Thymus (tissue), 14 donors: Measurements from ENCODE around the gene AGTR2. TPM values are rescaled to one million over a fixed set of nuclear protein-coding genes. Genes with fewer than 3 reads are reported as not detected.
"Not testable (repeated sequence)": the region's sequence is repeated elsewhere in the genome, so short reads cannot be mapped to it uniquely, and the experiment has no call there.

Source experiments
- DNase-seq, 9 donors: peaks; one replicate each; pipeline ENCODE4 v3.0.0-alpha.2; 2013; ENCODE audit warnings: low spot score in 9 of 9, low read depth in 6 of 9, missing footprints in 1 of 9
- H3K27ac ChIP-seq, 2 donors: one replicate each; pipeline ENCODE4 v1.5.1; 2013; ENCODE audit warnings: control low read depth in 1 of 2, low read depth in 1 of 2, low read length in 1 of 2, mild to moderate bottlenecking in 1 of 2, moderate library complexity in 1 of 2
- H3K27me3 ChIP-seq, 2 donors: one replicate each; pipeline ENCODE4 v1.5.1; 2013; ENCODE audit warnings: low read length in 1 of 2; ENCODE audit not compliant: control insufficient read depth in 2 of 2, insufficient read depth in 1 of 2
- H3K36me3 ChIP-seq, 2 donors: one replicate each; pipeline ENCODE4 v1.5.1; 2013; ENCODE audit warnings: low read length in 1 of 2, mild to moderate bottlenecking in 1 of 2, moderate library complexity in 1 of 2; ENCODE audit not compliant: control insufficient read depth in 2 of 2, insufficient read depth in 2 of 2
- H3K4me1 ChIP-seq, 2 donors: one replicate each; pipeline ENCODE4 v1.5.1; 2013; ENCODE audit warnings: low read length in 2 of 2; ENCODE audit not compliant: control insufficient read depth in 2 of 2, insufficient read depth in 2 of 2
- H3K4me3 ChIP-seq, 2 donors: one replicate each; pipeline ENCODE4 v1.5.1; 2013; ENCODE audit warnings: low read length in 2 of 2, control low read depth in 1 of 2, mild to moderate bottlenecking in 1 of 2
- H3K9me3 ChIP-seq, 2 donors: one replicate each; pipeline ENCODE4 v1.5.1; 2013; ENCODE audit warnings: low read length in 1 of 2, mild to moderate bottlenecking in 1 of 2; ENCODE audit not compliant: control insufficient read depth in 2 of 2, insufficient read depth in 1 of 2
- WGBS: extraction: QIAGEN DNeasy Blood & Tissue Kit; methylation state at CpG from one replicate; pipeline ENCODE4 v1.1.7; 2013; 5-methylcytosine and 5-hydroxymethylcytosine counted together
- long read RNA-seq, 10 donors: transcript quantifications; one replicate each; lab custom pipeline, GENCODE V29; 2026
- polyA plus RNA-seq: library from polyadenylated mRNA; stranded (reverse); fragments of 200-250 nt; gene quantifications from one replicate; pipeline ENCODE4 v1.2.3, GENCODE V29; 2013
- total RNA-seq: library from RNA; stranded (reverse); fragments of 120-200 nt; gene quantifications from one replicate; pipeline ENCODE4 v1.2.4, GENCODE V29; 2013
- donor health status: healthy.

Gene AGTR2
- total RNA-seq (3.0 TPM), polyA plus RNA-seq (0.02 TPM)
- long read RNA-seq, donor 1: 0 reads
- long read RNA-seq, donor 2, partial matches to known transcripts: 0 of 3 reads
- long read RNA-seq, donor 2, other reads (novel, unspliced or antisense): 0 of 3 reads
- long read RNA-seq, donor 3: 0 reads
- long read RNA-seq, donor 4: 0 reads
- long read RNA-seq, donor 5, partial matches to known transcripts: 0 of 4 reads
- long read RNA-seq, donor 5, other reads (novel, unspliced or antisense): 0 of 4 reads
- long read RNA-seq, donor 6: 0 reads
- long read RNA-seq, donor 7: 0 reads
- long read RNA-seq, donor 8: 0 reads
- long read RNA-seq, donor 9, partial matches to known transcripts: 0 of 2 reads
- long read RNA-seq, donor 9, other reads (novel, unspliced or antisense): 0 of 2 reads
- long read RNA-seq, donor 10: 0 reads

- Histone ChIP-seq H3K36me3 (no peaks in the 10 kb centered on the region), H3K4me1 (no peaks in the 10 kb centered on the region), H3K9me3 (no peaks in the 10 kb centered on the region), H3K4me3 (no peak within 1 kb of the TSS), H3K27ac (no peak within 1 kb of the TSS), H3K27me3 (no peaks in the 10 kb centered on the region)
- 87% methylated on average over 3 of the region's 3 CpGs for WGBS
- no peak for DNase-seq
Observed at GRCh38 chrX:116170511-116170910, at the start of gene AGTR2. AGTR2 (plus strand) TSS chrX:116170744; CDS start chrX:116172281, 1,537 bp downstream.

- H3K27ac ChIP-seq: no peak overlapping the region
Observed at GRCh38 chrX:116135277-116135676, 35.3 kb upstream of the AGTR2 start.

GRCh38 chrX:116141270-116141669 is 29.3 kb upstream of the AGTR2 start:
- not testable (repeated sequence) for H3K9me3 ChIP-seq, H3K27me3 ChIP-seq, H3K27ac ChIP-seq, H3K36me3 ChIP-seq, H3K4me3 ChIP-seq, H3K4me1 ChIP-seq, DNase-seq
- 86% methylated on average over 1 of the region's 1 CpG for WGBS

More at GRCh38 chrX:116135277-116135676, 35.3 kb upstream of the AGTR2 start:
- Histone ChIP-seq H3K27me3 (no peaks in the 10 kb centered on the region), H3K4me3 (no peak overlapping the region), H3K36me3 (no peaks in the 10 kb centered on the region), H3K4me1 (no peaks in the 10 kb centered on the region), H3K9me3 (no peaks in the 10 kb centered on the region)
- WGBS: 92% methylated on average over 1 of the region's 1 CpG
- DNase-seq: no peak

- Histone ChIP-seq H3K27ac (no peak overlapping the region), H3K4me3 (no peak overlapping the region), H3K9me3 (no peaks in the 10 kb centered on the region), H3K36me3 (no peaks in the 10 kb centered on the region), H3K27me3 (no peaks in the 10 kb centered on the region), H3K4me1 (no peaks in the 10 kb centered on the region)
- DNase-seq: no peak
- WGBS: 89% methylated on average over 2 of the region's 2 CpGs
Observed at GRCh38 chrX:116142976-116143375, 27.6 kb upstream of the AGTR2 start.

- no peak for DNase-seq
- H3K9me3 ChIP-seq: no peaks in the 10 kb centered on the region
- no peak overlapping the region for H3K27ac ChIP-seq
- 89% methylated on average over 9 of the region's 9 CpGs for WGBS
- no peaks in the 10 kb centered on the region for H3K27me3 ChIP-seq
- no peak overlapping the region for H3K4me3 ChIP-seq
- H3K36me3 ChIP-seq: no peaks in the 10 kb centered on the region
- H3K4me1 ChIP-seq: no peaks in the 10 kb centered on the region
Observed at GRCh38 chrX:116172976-116173375, 2.4 kb downstream of the AGTR2 start.

GRCh38 chrX:116181300-116181699 is 10.8 kb downstream of the AGTR2 start:
- WGBS: 94% methylated on average over 1 of the region's 1 CpG
- H3K4me1 ChIP-seq: no peaks in the 10 kb centered on the region
- H3K27me3 ChIP-seq: no peaks in the 10 kb centered on the region
- no peak overlapping the region for H3K27ac ChIP-seq
- H3K9me3 ChIP-seq: no peaks in the 10 kb centered on the region
- H3K36me3 ChIP-seq: no peaks in the 10 kb centered on the region
- no peak overlapping the region for H3K4me3 ChIP-seq
- DNase-seq: no peak

- Histone ChIP-seq H3K27ac (no peak overlapping the region), H3K9me3 (no peaks in the 10 kb centered on the region)
- DNase-seq: no peak
Observed at GRCh38 chrX:116185163-116185562, 14.6 kb downstream of the AGTR2 start.

GRCh38 chrX:116194649-116195048 is 24.1 kb downstream of the AGTR2 start:
- Histone ChIP-seq H3K9me3 (no peaks in the 10 kb centered on the region), H3K4me1 (no peaks in the 10 kb centered on the region), H3K4me3 (no peak overlapping the region), H3K27me3 (no peaks in the 10 kb centered on the region), H3K27ac (no peak overlapping the region), H3K36me3 (no peaks in the 10 kb centered on the region)
- DNase-seq: no peak

More at GRCh38 chrX:116185163-116185562, 14.6 kb downstream of the AGTR2 start:
- no peaks in the 10 kb centered on the region for H3K36me3 ChIP-seq
- no peaks in the 10 kb centered on the region for H3K27me3 ChIP-seq
- no peak overlapping the region for H3K4me3 ChIP-seq
- no peaks in the 10 kb centered on the region for H3K4me1 ChIP-seq

GRCh38 chrX:116198235-116198634 is 27.7 kb downstream of the AGTR2 start:
- no peaks in the 10 kb centered on the region for H3K4me1 ChIP-seq
- no peaks in the 10 kb centered on the region for H3K36me3 ChIP-seq
- no peak overlapping the region for H3K27ac ChIP-seq
- DNase-seq: no peak
- 32% methylated on average over 3 of the region's 3 CpGs for WGBS
- no peaks in the 10 kb centered on the region for H3K9me3 ChIP-seq
- no peak overlapping the region for H3K4me3 ChIP-seq
- no peaks in the 10 kb centered on the region for H3K27me3 ChIP-seq
